ENCODE data around the gene B3GNT3.
"Not testable (repeated sequence)": the region's sequence is repeated elsewhere in the genome, so short reads cannot be mapped to it uniquely, and the experiment has no call there.

The B3GNT3 gene

DNA sequence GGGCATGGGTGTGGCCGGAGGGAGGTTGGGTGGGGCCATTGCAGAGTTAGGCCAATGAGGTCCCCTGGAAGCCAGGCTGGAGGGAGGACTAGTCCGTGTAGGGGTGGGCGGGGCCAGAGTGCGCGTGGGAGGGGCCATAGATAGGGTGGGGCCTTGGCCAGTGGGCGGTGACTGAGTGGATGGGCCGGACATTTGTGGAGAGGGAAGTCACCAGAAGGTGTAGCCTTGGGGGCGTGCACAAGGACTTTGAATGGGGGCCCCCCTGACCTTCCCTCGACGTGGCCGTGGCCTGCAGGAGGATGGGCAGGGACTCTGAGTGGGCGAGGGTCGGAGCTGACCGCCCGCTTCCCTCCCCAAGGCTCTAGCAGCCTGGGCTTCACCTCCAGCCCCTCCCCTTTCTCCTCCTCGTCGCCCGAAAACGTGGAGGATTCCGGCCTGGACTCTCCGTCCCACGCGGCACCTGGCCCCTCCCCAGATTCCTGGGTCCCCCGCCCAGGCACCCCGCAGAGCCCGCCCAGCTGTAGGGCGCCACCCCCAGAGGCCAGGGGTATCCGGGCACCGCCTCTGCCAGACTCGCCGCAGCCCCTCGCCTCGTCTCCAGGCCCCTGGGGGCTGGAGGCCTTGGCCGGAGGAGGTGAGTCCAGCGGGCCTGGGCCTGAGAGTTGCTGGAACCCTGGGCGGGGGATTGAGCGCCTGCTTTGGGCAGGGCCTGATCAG is 16.5 kb upstream of the B3GNT3 start:
- TF ChIP-seq EZH2phosphoT487 (IDR thresholded peaks at IDR 0.05; ENCODE audit: borderline replicate concordance), result no peak
- TF ChIP-seq, protein P1, sequence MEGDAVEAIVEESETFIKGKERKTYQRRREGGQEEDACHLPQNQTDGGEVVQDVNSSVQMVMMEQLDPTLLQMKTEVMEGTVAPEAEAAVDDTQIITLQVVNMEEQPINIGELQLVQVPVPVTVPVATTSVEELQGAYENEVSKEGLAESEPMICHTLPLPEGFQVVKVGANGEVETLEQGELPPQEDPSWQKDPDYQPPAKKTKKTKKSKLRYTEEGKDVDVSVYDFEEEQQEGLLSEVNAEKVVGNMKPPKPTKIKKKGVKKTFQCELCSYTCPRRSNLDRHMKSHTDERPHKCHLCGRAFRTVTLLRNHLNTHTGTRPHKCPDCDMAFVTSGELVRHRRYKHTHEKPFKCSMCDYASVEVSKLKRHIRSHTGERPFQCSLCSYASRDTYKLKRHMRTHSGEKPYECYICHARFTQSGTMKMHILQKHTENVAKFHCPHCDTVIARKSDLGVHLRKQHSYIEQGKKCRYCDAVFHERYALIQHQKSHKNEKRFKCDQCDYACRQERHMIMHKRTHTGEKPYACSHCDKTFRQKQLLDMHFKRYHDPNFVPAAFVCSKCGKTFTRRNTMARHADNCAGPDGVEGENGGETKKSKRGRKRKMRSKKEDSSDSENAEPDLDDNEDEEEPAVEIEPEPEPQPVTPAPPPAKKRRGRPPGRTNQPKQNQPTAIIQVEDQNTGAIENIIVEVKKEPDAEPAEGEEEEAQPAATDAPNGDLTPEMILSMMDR (conservative IDR thresholded peaks at IDR 0.05; ENCODE audit: low read length), result no peak
- Histone ChIP-seq H3K79me2 (ENCODE audit: insufficient read depth, low read length) (no peaks in the 10 kb centered on the region), H3K4me1 (ENCODE audit: insufficient read depth, low read length, poor library complexity, severe bottlenecking) (no peaks in the 10 kb centered on the region), H3F3A (ENCODE audit: low read depth) (no peaks in the 10 kb centered on the region), H3K4me2 (ENCODE audit: low read depth, low read length, poor library complexity, severe bottlenecking) (no peak overlapping the region), H2AFZ (ENCODE audit: low read length) (no peak overlapping the region), H3K9me3 (ENCODE audit: insufficient read depth, low read depth, low read length) (no peaks in the 10 kb centered on the region), H3K9me2 (replicated peaks; ENCODE audit: low read depth, low read length) (no peaks in the 10 kb centered on the region), H3K36me3 (ENCODE audit: insufficient read depth, low read length) (peaks cover 28% of the 10 kb centered on the region; the same call in 1 of the 2 replicates), H3K4me3 (ENCODE audit: low read length, poor library complexity, severe bottlenecking) (no peak overlapping the region), H3K27me3 (ENCODE audit: insufficient read depth, low read length, poor library complexity, severe bottlenecking) (no peaks in the 10 kb centered on the region), H4K20me1 (ENCODE audit: insufficient read depth, low read length, poor library complexity, severe bottlenecking) (no peaks in the 10 kb centered on the region), H3K9ac (ENCODE audit: low read depth, low read length, poor library complexity, severe bottlenecking) (no peak overlapping the region)

DNA sequence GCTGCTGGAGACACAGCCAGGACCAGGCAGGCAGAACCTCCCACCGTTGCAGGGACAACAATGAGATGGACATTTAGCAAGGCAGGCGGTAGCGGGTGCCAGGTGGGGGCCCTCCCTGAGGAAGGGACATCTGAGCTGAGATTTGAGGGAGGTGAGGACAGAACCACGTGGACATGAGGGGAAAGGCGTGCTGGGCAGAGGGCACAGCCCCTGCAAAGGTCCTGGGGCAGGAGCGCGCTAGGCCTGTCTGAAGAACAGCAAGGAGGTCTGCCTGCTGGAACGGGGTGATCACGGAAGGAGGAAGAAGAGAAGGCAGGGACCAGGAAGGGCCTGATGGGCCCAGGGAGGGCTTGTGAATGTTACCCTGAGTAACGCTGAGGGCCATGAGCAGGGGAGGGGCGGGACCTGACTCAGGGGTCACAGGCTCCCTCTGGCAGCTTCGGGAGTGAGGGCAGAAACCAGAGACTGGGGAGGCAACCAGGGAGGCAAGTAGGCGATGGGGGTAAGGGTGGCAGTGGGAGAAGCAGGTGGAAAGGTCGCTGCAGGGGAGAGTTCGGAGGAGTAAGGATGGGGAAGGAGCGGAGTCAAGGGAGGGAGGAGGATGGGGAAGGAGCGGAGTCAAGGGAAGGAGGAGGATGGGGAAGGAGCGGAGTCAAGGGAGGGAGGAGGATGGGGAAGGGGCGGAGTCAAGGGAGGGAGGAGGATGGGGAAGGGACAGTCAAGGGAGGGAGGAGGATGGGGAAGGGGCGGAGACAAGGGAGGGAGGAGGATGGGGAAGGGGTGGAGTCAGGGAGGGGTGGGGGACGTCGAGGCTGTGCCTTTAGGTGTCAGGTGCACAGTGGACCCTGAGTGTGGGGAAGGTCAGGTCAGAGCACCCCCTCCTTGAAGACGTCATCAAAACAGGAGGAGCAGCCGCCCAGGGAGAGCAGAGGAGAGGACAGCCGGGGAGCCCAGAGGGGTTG is 15.7 kb upstream of the B3GNT3 start:
- TF ChIP-seq, protein P1 (conservative IDR thresholded peaks at IDR 0.05; ENCODE audit: low read length), result no peak
- TF ChIP-seq EZH2phosphoT487 (IDR thresholded peaks at IDR 0.05; ENCODE audit: borderline replicate concordance), result no peak
- no peak overlapping the region for H3K4me2 ChIP-seq (ENCODE audit: low read depth, low read length, poor library complexity, severe bottlenecking)

DNA sequence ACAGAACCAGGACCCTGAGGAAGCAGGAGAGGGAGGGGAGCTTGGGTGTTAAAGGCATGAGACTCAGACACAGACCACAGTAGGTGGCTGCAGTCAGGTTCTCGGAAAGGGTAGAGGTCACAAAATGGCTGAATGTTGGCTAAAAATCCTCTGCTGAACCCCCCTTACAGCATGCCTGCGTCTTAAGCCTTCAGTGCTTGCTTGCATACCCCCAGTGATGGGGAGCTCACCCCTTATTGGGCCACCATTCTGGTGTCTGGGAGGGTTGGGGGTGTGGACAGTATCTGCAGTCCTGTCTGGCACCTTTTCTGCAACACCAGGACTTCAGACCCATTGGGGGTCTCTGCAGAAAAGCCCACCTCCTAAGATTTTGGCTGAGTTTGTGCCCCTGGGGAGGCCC is 14.2 kb upstream of the B3GNT3 start:
- H3K27me3 ChIP-seq (ENCODE audit: insufficient read depth, low read length, poor library complexity, severe bottlenecking), result no peaks in the 10 kb centered on the region
- H3K9ac ChIP-seq (ENCODE audit: low read depth, low read length, poor library complexity, severe bottlenecking), result no peak overlapping the region
- no peaks in the 10 kb centered on the region for H3K9me3 ChIP-seq (ENCODE audit: insufficient read depth, low read depth, low read length)
- no peaks in the 10 kb centered on the region for H3K4me1 ChIP-seq (ENCODE audit: insufficient read depth, low read length, poor library complexity, severe bottlenecking)
- H3K4me2 ChIP-seq (ENCODE audit: low read depth, low read length, poor library complexity, severe bottlenecking), result no peak overlapping the region
- H3K79me2 ChIP-seq (ENCODE audit: insufficient read depth, low read length), result no peaks in the 10 kb centered on the region
- TF ChIP-seq, protein P1 (conservative IDR thresholded peaks at IDR 0.05; ENCODE audit: low read length), result no peak
- no peak for TF ChIP-seq EZH2phosphoT487 (IDR thresholded peaks at IDR 0.05; ENCODE audit: borderline replicate concordance)
- H3K36me3 ChIP-seq (ENCODE audit: insufficient read depth, low read length), result peaks cover 17% of the 10 kb centered on the region; the same call in 1 of the 2 replicates
- no peak overlapping the region for H2AFZ ChIP-seq (ENCODE audit: low read length)
- H3F3A ChIP-seq (ENCODE audit: low read depth), result no peaks in the 10 kb centered on the region
- no peaks in the 10 kb centered on the region for H4K20me1 ChIP-seq (ENCODE audit: insufficient read depth, low read length, poor library complexity, severe bottlenecking)
- no peak overlapping the region for H3K4me3 ChIP-seq (ENCODE audit: low read length, poor library complexity, severe bottlenecking)
- H3K9me2 ChIP-seq (replicated peaks; ENCODE audit: low read depth, low read length), result no peaks in the 10 kb centered on the region

More for the DNA sequence above, 15.7 kb upstream of the B3GNT3 start:
- Histone ChIP-seq H3K9ac (ENCODE audit: low read depth, low read length, poor library complexity, severe bottlenecking) (no peak overlapping the region), H4K20me1 (ENCODE audit: insufficient read depth, low read length, poor library complexity, severe bottlenecking) (no peaks in the 10 kb centered on the region), H3F3A (ENCODE audit: low read depth) (no peaks in the 10 kb centered on the region), H2AFZ (ENCODE audit: low read length) (no peak overlapping the region), H3K9me2 (replicated peaks; ENCODE audit: low read depth, low read length) (no peaks in the 10 kb centered on the region), H3K9me3 (ENCODE audit: insufficient read depth, low read depth, low read length) (no peaks in the 10 kb centered on the region), H3K36me3 (ENCODE audit: insufficient read depth, low read length) (peaks cover 26% of the 10 kb centered on the region; the same call in 1 of the 2 replicates), H3K27me3 (ENCODE audit: insufficient read depth, low read length, poor library complexity, severe bottlenecking) (no peaks in the 10 kb centered on the region), H3K4me1 (ENCODE audit: insufficient read depth, low read length, poor library complexity, severe bottlenecking) (no peaks in the 10 kb centered on the region), H3K4me3 (ENCODE audit: low read length, poor library complexity, severe bottlenecking) (no peak overlapping the region), H3K79me2 (ENCODE audit: insufficient read depth, low read length) (no peaks in the 10 kb centered on the region)

DNA sequence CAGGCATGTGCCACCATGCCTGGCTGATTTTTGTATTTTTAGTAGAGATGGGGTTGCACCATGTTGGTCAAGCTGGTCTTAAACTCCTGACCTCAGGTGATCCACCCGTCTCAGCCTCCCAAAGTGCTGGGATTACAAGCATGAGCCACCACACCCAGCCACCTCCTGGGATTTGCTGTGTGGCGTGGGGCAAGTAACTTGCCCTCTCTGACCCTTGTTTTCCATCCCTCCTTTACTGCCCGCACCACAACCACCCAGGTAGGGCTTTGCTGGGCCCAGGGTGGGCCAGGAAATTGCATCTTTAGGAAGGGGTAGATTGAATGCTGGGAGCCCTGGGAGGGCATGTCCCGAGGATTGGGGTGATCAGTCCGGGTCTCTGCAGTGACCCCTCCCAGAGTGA is 11.2 kb upstream of the B3GNT3 start:
- H3K4me3 ChIP-seq (ENCODE audit: low read length, poor library complexity, severe bottlenecking); H3K4me2 ChIP-seq (ENCODE audit: low read depth, low read length, poor library complexity, severe bottlenecking); H4K20me1 ChIP-seq (ENCODE audit: insufficient read depth, low read length, poor library complexity, severe bottlenecking); H3K27me3 ChIP-seq (ENCODE audit: insufficient read depth, low read length, poor library complexity, severe bottlenecking); H3F3A ChIP-seq (ENCODE audit: low read depth); H3K36me3 ChIP-seq (ENCODE audit: insufficient read depth, low read length); H3K9ac ChIP-seq (ENCODE audit: low read depth, low read length, poor library complexity, severe bottlenecking); H3K79me2 ChIP-seq (ENCODE audit: insufficient read depth, low read length); H3K9me2 ChIP-seq (replicated peaks; ENCODE audit: low read depth, low read length); H3K9me3 ChIP-seq (ENCODE audit: insufficient read depth, low read depth, low read length); H2AFZ ChIP-seq (ENCODE audit: low read length); H3K4me1 ChIP-seq (ENCODE audit: insufficient read depth, low read length, poor library complexity, severe bottlenecking): not testable (repeated sequence)
